Pons (tissue), 1 donor: ENCODE measurements around the gene CAMSAP1.

Experiments used
- DNase-seq: peaks from one replicate; pipeline ENCODE4 v3.0.0-alpha.2; 2016; ENCODE audit warnings: low spot score

The CAMSAP1 gene

GRCh38 chr9:135840107-135840506, 67.2 kb downstream of the CAMSAP1 start:
- no peak for DNase-seq

GRCh38 chr9:135839516-135839915, 67.8 kb downstream of the CAMSAP1 start:
- no peak for DNase-seq

GRCh38 chr9:135835131-135835530, 72.2 kb downstream of the CAMSAP1 start:
- no peak for DNase-seq

GRCh38 chr9:135833864-135834263, 73.5 kb downstream of the CAMSAP1 start:
- DNase-seq, result no peak

- no peak for DNase-seq
These were observed 76.8 kb downstream of the CAMSAP1 start for GRCh38 chr9:135830496-135830895.

GRCh38 chr9:135828656-135829055, 78.7 kb downstream of the CAMSAP1 start:
- DNase-seq, result no peak

GRCh38 chr9:135827866-135828580, 79.3 kb downstream of the CAMSAP1 start:
- DNase-seq, result no peak

GRCh38 chr9:135827301-135827700, 80.0 kb downstream of the CAMSAP1 start:
- no peak for DNase-seq

- DNase-seq, result no peak
These were observed 81.2 kb downstream of the CAMSAP1 start for GRCh38 chr9:135826188-135826545.

GRCh38 chr9:135825435-135826187, 81.7 kb downstream of the CAMSAP1 start:
- no peak for DNase-seq

GRCh38 chr9:135823036-135823435, 84.3 kb downstream of the CAMSAP1 start:
- DNase-seq, result no peak

GRCh38 chr9:135822374-135822755, 85.0 kb downstream of the CAMSAP1 start:
- DNase-seq, result no peak

- no peak for DNase-seq
These were observed 85.5 kb downstream of the CAMSAP1 start for GRCh38 chr9:135821733-135822373.

GRCh38 chr9:135821116-135821515, 86.2 kb downstream of the CAMSAP1 start:
- DNase-seq, result no peak

- no peak for DNase-seq
These were observed 86.7 kb downstream of the CAMSAP1 start for GRCh38 chr9:135820661-135821060.

GRCh38 chr9:135819905-135820304, 87.4 kb downstream of the CAMSAP1 start:
- no peak for DNase-seq

- no peak for DNase-seq
These were observed 88.4 kb downstream of the CAMSAP1 start for GRCh38 chr9:135818718-135819475.

- no peak for DNase-seq
These were observed 89.2 kb downstream of the CAMSAP1 start for GRCh38 chr9:135817951-135818717.

- DNase-seq, result no peak
These were observed 90.7 kb downstream of the CAMSAP1 start for GRCh38 chr9:135816651-135816970.

- no peak for DNase-seq
These were observed 91.3 kb downstream of the CAMSAP1 start for GRCh38 chr9:135815830-135816650.

- DNase-seq, result no peak
These were observed 91.9 kb downstream of the CAMSAP1 start for GRCh38 chr9:135815413-135815812.
